ENCODE data around the gene GABPB1. TPM values are rescaled to one million over a fixed set of nuclear protein-coding genes. Genes with fewer than 3 reads are reported as not detected.
"Not testable (repeated sequence)": the region's sequence is repeated elsewhere in the genome, so short reads cannot be mapped to it uniquely, and the experiment has no call there.

Gene GABPB1
- total RNA-seq (2014; rRNA removed): 30.3 and 32.5 TPM in 2 replicates
- 9.9 TPM for polyA plus RNA-seq (2012)

GRCh38 chr15:50354838-50355618 is at the start of gene GABPB1:
TSS of gene GABPB1 (minus strand) at chr15:50355198. CDS start at chr15:50309798, 45,400 bp downstream.
- peak; percentile 93 for DNase-seq (ENCODE audit: low read depth)

- DNase-seq (ENCODE audit: low read depth): not testable (repeated sequence)
Measured at GRCh38 chr15:50391561-50391960, 36.6 kb upstream of the GABPB1 start.

- no peak for DNase-seq (ENCODE audit: low read depth)
Measured at GRCh38 chr15:50390554-50391264, 35.7 kb upstream of the GABPB1 start.

DNA sequence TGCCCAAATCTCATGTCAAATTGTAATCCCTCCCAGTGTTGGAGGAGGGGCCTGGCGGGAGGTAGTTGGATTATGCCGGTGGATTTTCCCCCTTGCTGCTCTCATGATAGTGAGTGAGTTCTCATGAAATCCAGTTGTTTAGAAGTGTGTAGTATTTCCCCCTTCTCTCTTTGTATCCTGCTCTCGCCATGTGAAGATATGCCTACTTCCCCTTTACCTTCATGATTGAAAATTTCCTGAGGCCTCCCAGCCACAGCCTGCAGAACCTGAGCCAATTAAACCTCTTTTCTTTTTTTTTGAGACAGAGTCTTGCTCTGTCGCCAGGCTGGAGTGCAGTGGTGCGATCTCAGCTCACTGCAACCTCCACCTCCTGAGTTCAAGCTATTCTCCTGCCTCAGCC is 27.4 kb upstream of the GABPB1 start:
- DNase-seq (ENCODE audit: low read depth): not testable (repeated sequence)

DNA sequence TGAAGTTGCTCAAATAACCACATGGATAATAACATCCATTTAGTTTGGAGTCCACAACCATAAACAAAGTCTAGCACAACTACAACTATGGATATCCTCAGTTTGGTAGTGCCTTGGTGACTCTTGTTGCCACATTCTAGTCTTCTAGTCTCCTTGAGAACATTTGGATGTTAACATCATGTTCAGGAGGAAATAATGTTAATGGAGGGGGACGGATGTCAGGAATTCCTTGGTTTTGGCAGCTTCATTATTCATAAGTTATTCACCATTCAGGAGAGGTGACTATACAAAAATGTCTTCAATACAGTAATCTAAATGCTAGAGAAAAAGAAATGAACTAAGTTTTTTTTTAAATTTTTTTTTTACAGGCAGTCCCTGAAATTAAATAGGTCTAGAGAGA is 26.4 kb upstream of the GABPB1 start:
- no peak for DNase-seq (ENCODE audit: low read depth)

- DNase-seq (ENCODE audit: low read depth): peak; percentile 39
Measured at GRCh38 chr15:50380089-50380488, 25.1 kb upstream of the GABPB1 start.

- DNase-seq (ENCODE audit: low read depth): not testable (repeated sequence)
Measured at GRCh38 chr15:50379413-50379812, 24.4 kb upstream of the GABPB1 start.

DNA sequence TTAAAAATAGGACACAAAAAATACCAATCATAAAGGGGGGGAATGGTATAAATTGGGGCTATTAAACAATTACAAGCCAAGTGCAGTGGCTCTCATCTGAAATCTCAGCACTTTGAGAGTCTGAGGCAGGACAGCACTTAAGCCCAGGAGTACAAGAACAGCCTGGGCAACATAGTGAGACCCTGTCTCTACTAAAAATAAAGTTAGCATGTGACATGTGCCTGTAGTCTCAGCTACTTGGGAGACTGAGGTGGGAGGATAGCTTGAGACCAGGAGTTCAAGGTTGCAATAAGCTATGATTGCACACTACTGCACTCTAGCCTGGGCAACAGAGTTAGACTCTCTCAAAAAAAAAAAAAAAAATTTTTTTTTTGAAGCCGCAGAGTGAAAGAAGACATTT is 23.8 kb upstream of the GABPB1 start:
- DNase-seq (ENCODE audit: low read depth): no peak

DNA sequence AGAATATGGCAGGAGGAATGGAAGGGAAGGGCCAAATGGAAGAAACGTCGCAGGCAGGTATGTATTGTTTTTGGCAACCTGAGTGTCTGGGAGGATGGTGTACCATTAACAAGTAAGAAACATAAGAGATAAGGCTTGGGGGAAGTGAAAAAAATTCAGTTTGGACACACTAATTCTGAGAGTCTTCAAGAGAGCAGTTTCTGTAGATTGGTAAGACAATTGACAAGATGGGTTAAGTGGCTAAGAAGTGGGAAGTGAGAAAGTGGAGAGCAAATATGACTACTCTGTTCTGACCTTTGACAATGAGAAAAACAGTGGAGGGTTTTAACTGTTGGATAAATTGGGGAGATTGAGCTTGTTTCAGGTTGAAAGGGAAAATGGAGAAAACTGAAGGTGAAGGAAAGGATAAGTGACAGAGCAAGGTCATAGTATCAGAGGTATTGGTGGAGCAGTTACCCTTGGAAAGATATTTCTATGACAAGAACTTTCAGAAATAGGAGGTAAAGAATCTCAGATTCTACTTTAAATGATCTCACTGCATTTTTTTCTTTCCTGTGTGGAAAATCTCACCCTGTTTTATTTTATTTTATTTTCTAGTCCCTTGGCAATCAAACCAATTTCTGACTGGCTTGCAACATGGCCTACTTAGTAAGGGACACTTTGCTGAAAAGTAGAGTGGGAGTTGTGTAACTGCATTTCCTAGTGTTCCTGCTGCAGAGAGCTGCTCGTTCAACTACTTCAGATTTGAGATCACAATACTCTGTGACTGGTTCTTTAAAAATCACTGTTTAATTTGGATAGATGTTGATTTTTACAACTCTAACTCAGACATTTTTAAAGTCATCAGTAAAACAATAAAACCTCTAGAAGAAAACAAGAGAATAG is 23.1 kb upstream of the GABPB1 start:
- no peak for DNase-seq (ENCODE audit: low read depth)

DNA sequence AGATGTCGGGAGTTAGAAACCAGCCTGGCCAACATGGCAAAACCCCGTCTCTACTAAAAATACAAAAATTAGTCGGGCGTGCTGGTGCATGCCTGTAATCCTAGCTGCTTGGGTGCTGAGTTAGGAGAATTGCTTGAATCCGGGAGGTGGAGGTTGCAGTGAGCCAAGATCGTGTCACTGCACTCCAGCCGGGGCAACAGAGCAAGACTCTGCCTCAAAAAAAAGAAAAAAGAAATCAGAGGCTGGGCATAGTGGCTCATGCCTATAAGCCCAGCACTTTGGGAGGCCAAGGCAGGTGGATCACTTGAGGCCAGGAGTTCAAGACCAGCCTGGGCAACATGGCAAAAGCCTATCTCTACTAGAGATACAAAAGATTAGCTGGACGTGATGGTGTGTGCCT is 14.6 kb upstream of the GABPB1 start:
- DNase-seq (ENCODE audit: low read depth): not testable (repeated sequence)

- no peak for DNase-seq (ENCODE audit: low read depth)
Measured at GRCh38 chr15:50365971-50366370, 11.0 kb upstream of the GABPB1 start.

GRCh38 chr15:50365570-50365969 is 10.6 kb upstream of the GABPB1 start:
- no peak for DNase-seq (ENCODE audit: low read depth)

DNA sequence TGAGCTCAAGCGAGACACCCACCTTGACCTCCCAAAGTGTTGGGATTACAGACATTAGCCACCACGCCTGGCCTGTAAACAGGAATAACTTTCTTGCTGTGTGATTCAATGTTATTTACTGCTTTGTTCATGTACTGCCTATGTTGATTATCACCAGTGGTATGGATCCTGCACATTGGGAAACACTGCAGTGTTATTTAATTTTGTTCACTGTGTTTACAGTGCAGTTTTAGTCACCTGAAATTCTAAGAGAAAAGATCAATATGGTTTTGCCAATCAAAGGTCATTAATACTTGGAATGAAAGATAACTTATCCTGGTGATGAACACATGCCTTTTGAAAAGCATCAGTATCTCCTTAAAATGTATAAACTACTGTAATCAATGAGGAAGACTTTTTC is 8.6 kb upstream of the GABPB1 start:
- no peak for DNase-seq (ENCODE audit: low read depth)

GRCh38 chr15:50361756-50362155 is 6.8 kb upstream of the GABPB1 start:
- no peak for DNase-seq (ENCODE audit: low read depth)

GRCh38 chr15:50358845-50359244 is 3.8 kb upstream of the GABPB1 start:
- peak; percentile 51 for DNase-seq (ENCODE audit: low read depth)

- peak; percentile 5 for DNase-seq (ENCODE audit: low read depth)
Measured at GRCh38 chr15:50355980-50356379, 982 bp upstream of the GABPB1 start.

DNA sequence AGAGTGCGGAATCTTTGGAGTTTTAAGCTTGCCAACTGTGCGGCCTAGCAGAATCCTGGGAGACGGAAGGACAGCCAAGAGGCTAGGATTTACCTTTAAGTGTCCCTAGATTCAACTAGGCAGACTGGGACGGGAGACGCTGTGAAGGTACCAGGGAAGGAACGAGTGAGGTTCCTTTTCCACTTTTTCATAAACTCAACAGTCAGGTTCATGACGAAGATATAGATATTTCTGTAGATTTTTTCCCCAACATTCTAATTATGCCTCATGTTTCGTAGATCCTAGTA is 564 bp upstream of the GABPB1 start:
- no peak for DNase-seq (ENCODE audit: low read depth)

DNA sequence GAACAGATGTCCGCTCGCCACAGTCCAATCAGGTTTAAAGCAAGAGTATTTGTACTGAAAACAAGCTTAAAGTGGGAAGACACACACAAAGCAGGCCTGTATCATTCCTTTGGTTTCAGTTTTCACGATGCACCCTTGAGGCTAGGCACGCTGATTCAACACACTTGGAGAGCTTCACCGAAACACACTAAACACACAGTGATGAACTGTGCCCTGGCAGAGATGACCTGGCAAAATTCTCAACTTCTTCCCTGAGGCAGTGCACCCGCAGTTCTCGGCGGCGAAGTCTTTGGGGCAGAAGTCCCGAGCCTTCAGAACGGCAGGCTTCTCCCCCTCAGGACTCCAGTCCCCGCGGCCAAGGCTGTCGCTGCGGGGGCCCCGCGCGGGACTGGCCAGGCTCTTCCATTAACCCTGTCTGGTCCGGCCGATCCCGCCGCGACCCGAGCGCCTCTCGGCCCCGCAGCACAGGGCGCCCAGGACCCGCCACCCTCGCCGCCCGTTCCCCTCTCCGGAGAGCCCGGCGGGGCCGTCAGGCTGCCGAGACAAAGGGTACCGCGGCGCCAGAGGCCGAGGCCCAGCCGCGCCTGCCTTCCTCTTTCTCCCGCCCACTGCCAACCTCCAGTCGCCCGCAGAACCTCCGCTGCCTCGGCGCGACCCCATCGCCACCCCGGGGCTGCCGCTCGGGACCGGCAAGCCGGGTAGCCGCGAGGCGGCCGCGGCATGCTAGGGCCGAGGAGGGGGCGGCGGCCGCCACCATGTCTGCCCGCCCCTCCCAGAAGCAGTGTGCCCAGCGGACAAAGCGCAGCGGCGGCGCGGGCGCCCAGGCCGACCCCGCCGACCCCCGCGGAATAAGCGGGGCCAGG is 792 bp downstream of the GABPB1 start:
- DNase-seq (ENCODE audit: low read depth): peak; percentile 85

- peak; percentile 87 for DNase-seq (ENCODE audit: low read depth)
Measured at GRCh38 chr15:50353251-50353974, 1.6 kb downstream of the GABPB1 start.

DNA sequence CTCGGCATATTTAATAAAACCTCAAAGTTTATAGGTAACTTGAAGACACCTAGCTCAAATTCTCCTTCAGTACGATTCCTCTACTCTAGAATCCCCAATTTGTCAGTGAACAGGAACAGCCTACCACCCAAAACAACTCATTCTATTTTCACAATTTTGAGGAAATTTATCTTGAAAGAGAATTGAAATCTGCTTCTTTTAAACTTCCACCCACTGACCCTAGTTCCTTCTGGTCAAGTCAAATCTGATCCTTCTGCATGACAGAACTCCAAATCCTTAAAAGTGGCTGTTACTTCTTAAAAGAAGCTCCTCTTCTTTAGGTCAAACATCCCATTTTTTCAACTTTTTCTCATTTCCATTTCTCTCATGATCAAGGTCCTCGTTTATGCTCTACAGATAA is 4.4 kb downstream of the GABPB1 start:
- DNase-seq (ENCODE audit: low read depth): no peak
